Posterior cingulate gyrus (tissue), 11 donors: ENCODE measurements around the gene PERM1.

Experiments
- DNase-seq, 10 donors: peaks; one replicate each; pipeline versions ENCODE4 v3.0.0 to v3.0.0-alpha.2; 2020 to 2021; ENCODE audit warnings: mixed read lengths in 3 of 10
- intact Hi-C: fragments of 100-400 bp; cut with DNase I; formaldehyde crosslinking; loops from one replicate; pipeline ENCODE4 v1.15.1; 2023

The PERM1 gene

DNA sequence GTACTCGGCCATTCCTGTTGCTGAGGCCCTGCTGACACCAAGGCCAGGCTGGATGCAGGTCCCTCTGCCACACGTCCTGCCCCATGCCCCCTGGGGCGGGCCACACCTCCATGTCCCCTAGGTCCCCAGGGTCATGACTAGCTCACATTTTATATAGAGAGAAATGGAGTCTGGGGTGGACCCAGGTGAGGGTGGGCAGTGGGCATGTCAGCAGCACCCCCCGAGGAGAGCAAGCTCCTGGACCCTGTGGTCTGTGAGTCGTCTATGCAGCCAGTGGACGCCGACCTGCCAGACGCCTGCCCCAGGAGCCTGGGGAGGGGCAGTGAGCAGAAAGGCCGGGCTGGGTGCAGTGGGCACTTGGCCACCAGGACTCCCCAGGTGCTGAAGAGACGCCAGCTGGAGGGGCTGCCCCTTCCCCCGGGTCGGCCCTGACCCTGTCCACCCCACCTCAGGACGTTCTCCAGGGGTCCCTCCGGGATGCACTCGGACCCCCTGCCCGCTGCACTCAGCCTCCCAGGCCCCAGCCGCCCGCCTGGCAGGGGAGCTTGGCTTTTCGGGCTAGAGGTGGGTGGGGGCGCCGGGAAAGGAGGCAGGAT is 42.3 kb downstream of the PERM1 start:
- no peak for DNase-seq
- intact Hi-C loops, result no loop called here

GRCh38 chr1:938711-939489 is 43.0 kb downstream of the PERM1 start:
- intact Hi-C loops, result no loop called here
- DNase-seq, result no peak

DNA sequence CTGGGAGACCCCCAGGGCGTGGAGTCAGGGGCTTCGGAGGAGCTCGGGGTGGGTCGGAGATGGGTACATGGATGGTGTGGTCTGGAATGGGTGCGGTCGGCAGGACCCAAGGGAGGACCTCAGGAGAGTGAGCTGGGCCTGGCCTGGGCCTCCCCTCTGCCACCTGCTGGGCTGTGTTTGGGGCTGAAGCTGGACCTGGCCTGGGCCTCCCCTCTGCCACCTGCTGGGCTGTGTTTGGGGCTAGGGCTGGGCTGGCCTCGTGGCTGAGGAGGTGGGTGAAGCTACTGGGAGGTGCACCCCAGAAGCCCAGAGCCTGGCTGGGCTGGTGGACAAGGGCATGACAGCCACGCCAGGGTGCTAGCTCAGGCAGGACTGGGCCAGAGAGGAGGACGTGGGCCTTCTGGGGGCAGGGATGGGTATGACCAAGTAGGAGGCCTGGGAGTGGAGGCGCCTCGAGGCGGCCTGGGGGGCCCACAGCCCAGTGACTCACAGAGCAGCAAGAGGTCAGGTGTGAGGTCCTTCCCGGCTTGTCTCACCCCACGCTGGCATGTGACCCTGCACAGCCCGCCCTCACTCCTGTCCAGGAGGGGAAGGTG is 43.7 kb downstream of the PERM1 start:
- no peak for DNase-seq
- intact Hi-C loops, result no loop called here

DNA sequence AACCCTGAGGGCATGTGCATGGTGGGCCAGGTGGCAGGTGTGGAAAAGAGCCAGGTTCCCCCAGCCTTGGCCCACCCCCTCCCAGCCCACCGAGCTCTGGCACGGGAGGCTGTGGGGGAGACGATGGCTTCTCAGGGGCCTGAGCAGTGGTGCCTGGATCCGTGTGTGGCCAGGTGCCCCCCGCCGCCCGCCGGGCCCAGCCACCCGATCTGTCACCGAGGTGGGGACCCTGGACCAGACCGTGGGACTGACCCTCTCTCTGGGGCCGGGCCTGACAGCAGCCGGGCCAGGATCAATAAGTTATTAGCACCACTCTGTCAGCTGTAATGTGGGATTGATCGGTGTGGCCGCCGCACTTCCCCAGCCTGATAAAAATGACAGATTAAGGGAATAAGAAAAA is 44.4 kb downstream of the PERM1 start:
- no peak for DNase-seq
- intact Hi-C loops, result no loop called here

- DNase-seq, result no peak
- intact Hi-C loops, result no loop called here
Measured at GRCh38 chr1:936348-937264, 45.3 kb downstream of the PERM1 start.

GRCh38 chr1:935751-936231 is 46.1 kb downstream of the PERM1 start:
- intact Hi-C loops, result no loop called here
- no peak for DNase-seq

DNA sequence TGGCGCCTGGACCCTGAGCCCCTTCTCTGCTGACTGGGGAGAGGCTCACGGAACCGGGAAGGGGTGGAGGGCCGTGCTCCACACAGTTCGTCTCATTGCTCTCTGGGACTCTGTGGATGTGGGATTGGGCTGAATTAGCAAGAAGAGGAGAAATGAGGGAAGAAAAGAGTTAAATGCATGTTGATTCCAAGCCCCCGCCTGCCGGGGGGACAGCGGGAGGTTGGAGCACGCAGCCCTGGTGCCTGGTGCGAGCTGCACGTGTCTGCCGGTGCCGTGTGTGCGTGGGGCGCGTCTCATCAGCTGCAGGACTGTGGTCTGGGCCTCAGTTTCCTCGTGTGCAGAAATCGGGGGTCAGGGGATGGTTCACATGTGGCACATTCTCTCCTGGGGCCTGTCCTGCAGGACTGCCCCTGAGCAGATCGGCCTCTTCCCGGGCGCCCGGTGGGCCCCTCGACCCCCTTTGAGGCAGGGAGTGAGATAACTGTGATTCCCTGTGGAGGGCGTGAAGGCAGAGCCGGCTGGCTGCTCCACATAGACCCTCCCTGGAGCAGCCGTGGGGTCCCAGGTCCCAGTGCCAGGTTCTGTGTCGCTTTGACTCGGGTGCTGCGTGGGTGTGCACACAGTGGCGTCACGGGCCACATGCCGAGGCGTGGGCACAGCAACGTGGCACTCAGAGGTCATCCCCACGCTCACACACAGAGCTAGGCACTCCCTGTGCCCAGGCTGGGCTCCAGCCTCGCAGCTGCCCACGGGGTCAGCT is 46.7 kb downstream of the PERM1 start:
- no peak for DNase-seq
- intact Hi-C loops, result no loop called here

GRCh38 chr1:933603-933940 is 48.3 kb downstream of the PERM1 start:
- DNase-seq, result no peak
- intact Hi-C loops, result no loop called here

DNA sequence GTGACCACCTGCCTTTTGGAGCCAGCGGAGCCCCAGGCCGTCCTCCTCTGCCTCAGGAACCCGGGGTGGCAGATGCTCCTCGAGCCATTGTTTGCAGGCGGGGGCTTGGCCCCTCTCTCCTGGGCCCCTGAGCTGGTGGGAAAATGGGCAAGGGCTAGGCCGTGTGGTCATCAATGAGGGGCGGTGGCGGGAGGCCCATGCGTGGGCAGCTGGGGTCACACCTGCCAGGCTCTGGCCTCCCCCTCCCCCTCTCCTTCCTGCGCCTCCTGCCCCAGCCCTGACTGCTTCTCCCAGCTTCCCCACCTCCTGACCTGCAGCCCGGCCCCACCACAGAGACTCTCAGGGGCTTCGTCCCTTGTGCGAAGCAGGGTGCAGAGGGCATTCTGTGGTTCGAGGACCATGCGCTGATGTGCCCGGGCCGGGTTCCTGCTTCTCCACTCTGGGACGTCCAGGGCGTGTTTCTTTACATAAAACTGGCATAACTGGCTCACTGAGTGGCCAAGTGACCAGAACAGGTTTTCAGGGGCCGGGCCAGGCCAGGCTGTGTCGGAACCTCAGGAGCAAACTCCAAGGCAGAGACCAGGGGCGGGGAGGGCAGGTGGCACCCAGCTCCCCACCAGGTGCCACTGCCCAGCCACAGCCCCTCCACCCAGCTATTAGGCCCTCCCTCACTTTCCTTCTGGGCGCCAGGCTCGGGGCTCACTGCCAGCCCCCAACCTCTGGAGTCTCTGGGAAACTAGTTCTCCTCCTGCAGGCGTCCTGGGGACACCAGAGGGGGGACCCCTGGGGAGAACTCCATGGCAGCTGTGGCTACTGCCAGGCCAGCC is 48.9 kb downstream of the PERM1 start:
- DNase-seq, result no peak
- intact Hi-C loops, result no loop called here

GRCh38 chr1:932173-932510 is 49.8 kb downstream of the PERM1 start:
- no peak for DNase-seq
- intact Hi-C loops, result no loop called here

- intact Hi-C loops, result no loop called here
- DNase-seq, result no peak
Measured at GRCh38 chr1:931380-932172, 50.3 kb downstream of the PERM1 start.

DNA sequence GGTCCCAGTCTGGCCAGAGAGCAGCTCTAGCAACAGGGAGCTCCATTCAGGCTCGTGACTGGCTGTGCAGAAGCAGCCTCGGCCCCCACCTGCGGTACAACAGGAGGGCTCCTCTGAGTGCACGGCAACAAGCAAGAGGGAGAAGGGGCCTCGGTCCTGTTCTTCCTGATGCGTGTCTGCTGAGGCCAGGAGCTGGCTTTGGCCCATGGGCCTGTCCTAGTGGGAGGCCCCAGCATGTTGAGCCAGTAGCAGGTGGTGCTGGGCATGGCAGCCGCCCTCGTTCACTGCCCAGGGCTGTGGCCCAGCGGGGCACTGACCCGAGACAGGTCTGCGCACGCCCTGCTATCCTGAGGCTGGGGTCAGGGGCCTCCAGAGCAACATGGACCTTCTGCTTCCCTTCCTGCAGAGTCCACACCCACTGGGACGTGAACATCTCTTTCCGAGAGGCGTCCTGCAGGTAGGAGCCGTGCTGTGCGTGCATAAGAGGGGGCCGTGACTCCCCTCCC is 51.2 kb downstream of the PERM1 start:
- intact Hi-C loops, result no loop called here
- DNase-seq, result no peak

GRCh38 chr1:929712-930632 is 51.9 kb downstream of the PERM1 start:
- intact Hi-C loops, result no loop called here
- DNase-seq, result no peak

GRCh38 chr1:928825-929661 is 52.9 kb downstream of the PERM1 start:
- intact Hi-C loops, result no loop called here
- DNase-seq, result no peak

DNA sequence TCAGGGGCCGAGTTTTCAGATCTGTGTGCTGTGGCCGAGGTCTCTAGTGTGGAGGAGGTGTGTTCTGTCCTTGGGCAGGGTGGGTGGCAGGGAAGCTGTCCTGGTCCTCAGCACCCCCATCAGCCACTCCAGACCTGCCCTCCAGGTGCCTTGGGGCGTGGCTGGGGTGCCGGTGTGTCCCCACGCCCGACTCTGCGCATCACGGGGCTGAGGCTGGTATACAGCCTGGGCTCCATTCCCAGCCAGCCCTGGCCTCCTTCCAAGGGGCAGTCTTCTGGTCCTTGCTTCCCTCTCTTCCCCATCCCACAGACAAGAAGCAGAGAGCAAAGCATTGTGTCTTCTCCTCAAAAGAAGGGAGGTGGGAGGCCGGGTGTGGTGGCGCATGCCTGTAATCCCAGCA is 54.1 kb downstream of the PERM1 start:
- intact Hi-C loops, result no loop called here
- DNase-seq, result no peak

GRCh38 chr1:927234-927633 is 54.7 kb downstream of the PERM1 start:
- DNase-seq, result no peak
- intact Hi-C loops, result no loop called here
